ENCODE results near the gene GP1BB.

- TF ChIP-seq POLR2AphosphoS5 (IDR thresholded peaks at IDR 0.05), result no peak
- TF ChIP-seq, protein P1, sequence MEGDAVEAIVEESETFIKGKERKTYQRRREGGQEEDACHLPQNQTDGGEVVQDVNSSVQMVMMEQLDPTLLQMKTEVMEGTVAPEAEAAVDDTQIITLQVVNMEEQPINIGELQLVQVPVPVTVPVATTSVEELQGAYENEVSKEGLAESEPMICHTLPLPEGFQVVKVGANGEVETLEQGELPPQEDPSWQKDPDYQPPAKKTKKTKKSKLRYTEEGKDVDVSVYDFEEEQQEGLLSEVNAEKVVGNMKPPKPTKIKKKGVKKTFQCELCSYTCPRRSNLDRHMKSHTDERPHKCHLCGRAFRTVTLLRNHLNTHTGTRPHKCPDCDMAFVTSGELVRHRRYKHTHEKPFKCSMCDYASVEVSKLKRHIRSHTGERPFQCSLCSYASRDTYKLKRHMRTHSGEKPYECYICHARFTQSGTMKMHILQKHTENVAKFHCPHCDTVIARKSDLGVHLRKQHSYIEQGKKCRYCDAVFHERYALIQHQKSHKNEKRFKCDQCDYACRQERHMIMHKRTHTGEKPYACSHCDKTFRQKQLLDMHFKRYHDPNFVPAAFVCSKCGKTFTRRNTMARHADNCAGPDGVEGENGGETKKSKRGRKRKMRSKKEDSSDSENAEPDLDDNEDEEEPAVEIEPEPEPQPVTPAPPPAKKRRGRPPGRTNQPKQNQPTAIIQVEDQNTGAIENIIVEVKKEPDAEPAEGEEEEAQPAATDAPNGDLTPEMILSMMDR (IDR thresholded peaks at IDR 0.05), result no peak
- TF ChIP-seq POLR2A (IDR thresholded peaks at IDR 0.05), result no peak
- TF ChIP-seq EP300 (IDR thresholded peaks at IDR 0.05), result no peak
Measured at GRCh38 chr22:19727310-19728150, 4.2 kb downstream of the GP1BB start.
